H9 (cell line): ENCODE measurements around the gene GNL1. TPM values are rescaled to one million over a fixed set of nuclear protein-coding genes. Genes with fewer than 3 reads are reported as not detected.
A peak's percentile ranks its signal among the peaks of the same experiment; 100 is the strongest.

Experiments
- DNase-seq: peaks from one replicate; pipeline ENCODE4 v3.0.0-alpha.2; 2017
- H2AFZ ChIP-seq: one replicate; pipeline ENCODE4 v1.6.1; 2013; ENCODE audit warnings: mild to moderate bottlenecking, low read length, control low read depth, moderate library complexity
- H2AK5ac ChIP-seq: 2 replicates; pipeline ENCODE4 v1.6.1; 2013; ENCODE audit warnings: low read length, control low read depth, mixed read lengths; ENCODE audit not compliant: insufficient read length
- H2BK120ac ChIP-seq: one replicate; pipeline ENCODE4 v1.6.1; 2013; ENCODE audit warnings: low read depth, mild to moderate bottlenecking, low read length, control low read depth, inconsistent platforms; ENCODE audit not compliant: poor library complexity, severe bottlenecking
- H2BK12ac ChIP-seq: 2 replicates; pipeline ENCODE4 v1.6.1; 2013; ENCODE audit warnings: low read length, control low read depth, mixed read lengths, low read depth; ENCODE audit not compliant: insufficient read length
- H2BK15ac ChIP-seq: 2 replicates; pipeline ENCODE4 v1.6.1; 2013; ENCODE audit warnings: low read depth, low read length, control low read depth
- H2BK20ac ChIP-seq: one replicate; pipeline ENCODE4 v1.6.1; 2013; ENCODE audit warnings: low read depth, mild to moderate bottlenecking, low read length, control low read depth, inconsistent platforms; ENCODE audit not compliant: poor library complexity, severe bottlenecking
- H2BK5ac ChIP-seq: 2 replicates; pipeline ENCODE4 v1.6.1; 2013; ENCODE audit warnings: low read length, control low read depth, mixed read lengths; ENCODE audit not compliant: insufficient read length
- H3K14ac ChIP-seq: 2 replicates; pipeline ENCODE4 v1.6.1; 2013; ENCODE audit warnings: low read length, control low read depth; ENCODE audit not compliant: insufficient read depth
- H3K18ac ChIP-seq: 2 replicates; pipeline ENCODE4 v1.6.1; 2013; ENCODE audit warnings: low read depth, mild to moderate bottlenecking, mixed read lengths, low read length, control low read depth; ENCODE audit not compliant: insufficient read length
- H3K23ac ChIP-seq: 2 replicates; pipeline ENCODE4 v1.6.1; 2013; ENCODE audit warnings: low read length, control low read depth, mixed read lengths, low read depth; ENCODE audit not compliant: insufficient read length
- H3K23me2 ChIP-seq: 2 replicates; pipeline ENCODE4 v1.6.1; 2013; ENCODE audit warnings: low read depth, mild to moderate bottlenecking, mixed read lengths, low read length, control low read depth; ENCODE audit not compliant: insufficient read length, poor library complexity, severe bottlenecking
- H3K27ac ChIP-seq: 2 replicates; pipeline ENCODE4 v1.5.1; 2013; ENCODE audit warnings: low read length, control low read depth, mixed read lengths, low read depth; ENCODE audit not compliant: insufficient read length
- H3K27me3 ChIP-seq: 2 replicates; pipeline ENCODE4 v1.6.1; 2013; ENCODE audit warnings: low read length, control low read depth, inconsistent platforms; ENCODE audit not compliant: insufficient read depth
- H3K4ac ChIP-seq: 2 replicates; pipeline ENCODE4 v1.6.1; 2013; ENCODE audit warnings: low read depth, mild to moderate bottlenecking, control low read depth, inconsistent platforms, low read length, moderate library complexity
- H3K4me1 ChIP-seq: 2 replicates; pipeline ENCODE4 v1.6.1; 2013; ENCODE audit warnings: low read length, control low read depth, inconsistent platforms; ENCODE audit not compliant: insufficient read depth
- H3K4me2 ChIP-seq: 2 replicates; pipeline ENCODE4 v1.6.1; 2013; ENCODE audit warnings: low read length, control low read depth, mixed read lengths; ENCODE audit not compliant: insufficient read length, insufficient read depth
- H3K56ac ChIP-seq: 2 replicates; pipeline ENCODE4 v1.6.1; 2013; ENCODE audit warnings: low read depth, mild to moderate bottlenecking, mixed read lengths, low read length, control low read depth; ENCODE audit not compliant: insufficient read length
- H3K79me1 ChIP-seq: 2 replicates; pipeline ENCODE4 v1.6.1; 2013; ENCODE audit warnings: low read depth, mild to moderate bottlenecking, moderate library complexity, low read length, control low read depth, inconsistent platforms; ENCODE audit not compliant: insufficient read depth, poor library complexity, severe bottlenecking
- H3K79me2 ChIP-seq: 2 replicates; pipeline ENCODE4 v1.6.1; 2013; ENCODE audit warnings: low read length, control low read depth, inconsistent platforms; ENCODE audit not compliant: insufficient read depth
- H3K9ac ChIP-seq: 2 replicates; pipeline ENCODE4 v1.6.1; 2013; ENCODE audit warnings: low read length, control low read depth, mixed read lengths; ENCODE audit not compliant: insufficient read length; ENCODE audit errors: extremely low read depth
- H3K9me3 ChIP-seq: one replicate; pipeline ENCODE4 v1.6.1; 2013; ENCODE audit warnings: low read depth, low read length, inconsistent platforms; ENCODE audit not compliant: control insufficient read depth
- H3T11ph ChIP-seq: one replicate; pipeline ENCODE4 v1.6.1; 2013; ENCODE audit warnings: mild to moderate bottlenecking, low read length, control low read depth, inconsistent platforms
- H4K20me1 ChIP-seq: one replicate; pipeline ENCODE4 v1.6.1; 2013; ENCODE audit not compliant: control insufficient read depth, insufficient read length, insufficient read depth
- H4K5ac ChIP-seq: 2 replicates; pipeline ENCODE4 v1.6.1; 2013; ENCODE audit warnings: low read depth, mild to moderate bottlenecking, mixed read lengths, low read length, control low read depth; ENCODE audit not compliant: insufficient read length
- H4K8ac ChIP-seq: replicated peaks from 2 replicates; pipeline ENCODE4 v1.6.1; 2013; ENCODE audit warnings: low read length, control low read depth, mixed read lengths, low read depth; ENCODE audit not compliant: insufficient read length
- H4K91ac ChIP-seq: 2 replicates; pipeline ENCODE4 v1.6.1; 2013; ENCODE audit warnings: low read depth, mild to moderate bottlenecking, moderate library complexity, mixed read lengths, low read length, control low read depth; ENCODE audit not compliant: insufficient read length
- H3K27ac Mint-ChIP-seq, 3 experiments: 2 replicates in 2 of 3; 3 replicates in 1 of 3; pipeline ENCODE4 v1.8.0; 2020 to 2021; ENCODE audit warnings: mixed read lengths in 3 of 3, mild to moderate bottlenecking in 1 of 3, moderate library complexity in 1 of 3
- H3K27me3 Mint-ChIP-seq: 2 replicates; pipeline ENCODE4 v1.8.0; 2021; ENCODE audit warnings: low read depth, mild to moderate bottlenecking, moderate library complexity, mixed read lengths
- H3K36me3 Mint-ChIP-seq, 3 experiments: 2 replicates in 2 of 3; 3 replicates in 1 of 3; pipeline ENCODE4 v1.8.0; 2020 to 2021; ENCODE audit warnings: low read depth in 3 of 3, mixed read lengths in 3 of 3; ENCODE audit not compliant: insufficient read depth in 1 of 3
- H3K4me1 Mint-ChIP-seq, 2 experiments: 2 replicates each; pipeline ENCODE4 v1.8.0; 2020; ENCODE audit warnings: mixed read lengths in 2 of 2
- H3K4me3 Mint-ChIP-seq, 2 experiments: 2 replicates in 1 of 2; 3 replicates in 1 of 2; pipeline ENCODE4 v1.8.0; 2020 to 2021; ENCODE audit warnings: mild to moderate bottlenecking in 2 of 2, mixed read lengths in 2 of 2, moderate library complexity in 1 of 2
- H3K9me3 Mint-ChIP-seq, 2 experiments: 2 replicates in 1 of 2; 3 replicates in 1 of 2; pipeline ENCODE4 v1.8.0; 2020; ENCODE audit warnings: mild to moderate bottlenecking in 2 of 2, mixed read lengths in 2 of 2, moderate library complexity in 1 of 2
- WGBS: extraction: QIAGEN DNeasy Blood & Tissue Kit; methylation state at CpG from one replicate; pipeline ENCODE4 v1.1.7; 2013; ENCODE audit warnings: missing lambda C conversion rate, low lambda C conversion rate, mixed read lengths; ENCODE audit not compliant: insufficient read length; ENCODE audit errors: extremely low coverage; 5-methylcytosine and 5-hydroxymethylcytosine counted together
- total RNA-seq: library from RNA; stranded (reverse); gene quantifications from 2 replicates; pipeline ENCODE4 v1.2.1, GENCODE V29; 2021
- TF ChIP-seq, protein P1 (sequence below): fragments of 200-600 bp; sonication (generic); conservative IDR thresholded peaks from 3 replicates; pipeline ENCODE4 v1.8.0; 2021; ENCODE audit warnings: antibody characterized with exemption, mild to moderate bottlenecking

The GNL1 gene
- total RNA-seq, 1 experiment from 2014 or later, result 83.5 TPM

DNA sequence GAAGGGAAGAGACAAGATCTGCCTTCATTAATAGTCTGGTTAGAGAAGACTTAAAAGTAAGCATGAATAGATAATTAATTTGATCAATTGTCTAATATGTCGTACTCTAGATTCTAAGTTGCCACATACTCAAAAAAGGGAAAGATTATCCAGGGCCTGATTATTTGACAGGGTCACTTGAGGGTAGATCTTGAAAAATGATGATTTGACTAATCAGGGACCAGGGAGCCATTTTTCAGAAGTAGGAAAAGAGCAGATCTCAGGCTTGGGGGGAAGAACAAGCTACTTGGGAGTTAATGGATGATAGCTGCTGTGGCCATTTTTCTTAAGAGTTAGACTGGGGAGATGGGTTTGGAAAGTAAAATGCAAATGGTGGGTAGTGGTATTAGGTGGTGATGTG is 36.0 kb upstream of the GNL1 start:
- no peaks in the 10 kb centered on the region for H3K4me1 ChIP-seq
- H2AK5ac ChIP-seq, result no peak overlapping the region
- H3K56ac ChIP-seq, result no peak overlapping the region
- H3K23me2 ChIP-seq, result no peaks in the 10 kb centered on the region
- no peak overlapping the region for H4K91ac ChIP-seq
- H3K9me3 ChIP-seq, result no peaks in the 10 kb centered on the region
- no peak for DNase-seq
- H2BK120ac ChIP-seq, result no peak overlapping the region
- peaks cover 45 to 81% (median 64%) of the 10 kb centered on the region in 3 experiments; a peak in 6 of 7 replicates for H3K36me3 Mint-ChIP-seq
- no peak overlapping the region for H4K8ac ChIP-seq
- WGBS, result no CpG with 5 or more reads among the region's 1 CpG
- no peaks in the 10 kb centered on the region for H4K20me1 ChIP-seq
- H3K4me3 Mint-ChIP-seq, result no peak overlapping the region; a peak in 1 of 5 replicates
- no peak overlapping the region for H4K5ac ChIP-seq
- peaks cover 0 to 2% of the 10 kb centered on the region in 2 experiments; a peak in 1 of 4 replicates for H3K4me1 Mint-ChIP-seq
- H2BK12ac ChIP-seq, result no peak overlapping the region
- no peaks in the 10 kb centered on the region for H3K9me3 Mint-ChIP-seq
- H3K18ac ChIP-seq, result no peak overlapping the region
- no peak overlapping the region for H3T11ph ChIP-seq
- no peaks in the 10 kb centered on the region for H3K27me3 ChIP-seq
- no peaks in the 10 kb centered on the region for H3K27me3 Mint-ChIP-seq
- H2BK20ac ChIP-seq, result no peak overlapping the region
- H3K27ac Mint-ChIP-seq, result peak overlapping the region in 1 of 3 experiments; percentile 7; a peak in 2 of 7 replicates
- H3K79me2 ChIP-seq, result no peaks in the 10 kb centered on the region; the same call in 1 of the 2 replicates
- H3K79me1 ChIP-seq, result peaks cover 5% of the 10 kb centered on the region
- no peak overlapping the region for H3K14ac ChIP-seq
- H2BK5ac ChIP-seq, result no peak overlapping the region
- H3K9ac ChIP-seq, result no peak overlapping the region
- H3K4ac ChIP-seq, result no peak overlapping the region
- H3K4me2 ChIP-seq, result no peak overlapping the region
- TF ChIP-seq, protein P1, sequence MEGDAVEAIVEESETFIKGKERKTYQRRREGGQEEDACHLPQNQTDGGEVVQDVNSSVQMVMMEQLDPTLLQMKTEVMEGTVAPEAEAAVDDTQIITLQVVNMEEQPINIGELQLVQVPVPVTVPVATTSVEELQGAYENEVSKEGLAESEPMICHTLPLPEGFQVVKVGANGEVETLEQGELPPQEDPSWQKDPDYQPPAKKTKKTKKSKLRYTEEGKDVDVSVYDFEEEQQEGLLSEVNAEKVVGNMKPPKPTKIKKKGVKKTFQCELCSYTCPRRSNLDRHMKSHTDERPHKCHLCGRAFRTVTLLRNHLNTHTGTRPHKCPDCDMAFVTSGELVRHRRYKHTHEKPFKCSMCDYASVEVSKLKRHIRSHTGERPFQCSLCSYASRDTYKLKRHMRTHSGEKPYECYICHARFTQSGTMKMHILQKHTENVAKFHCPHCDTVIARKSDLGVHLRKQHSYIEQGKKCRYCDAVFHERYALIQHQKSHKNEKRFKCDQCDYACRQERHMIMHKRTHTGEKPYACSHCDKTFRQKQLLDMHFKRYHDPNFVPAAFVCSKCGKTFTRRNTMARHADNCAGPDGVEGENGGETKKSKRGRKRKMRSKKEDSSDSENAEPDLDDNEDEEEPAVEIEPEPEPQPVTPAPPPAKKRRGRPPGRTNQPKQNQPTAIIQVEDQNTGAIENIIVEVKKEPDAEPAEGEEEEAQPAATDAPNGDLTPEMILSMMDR, result no peak
- H3K27ac ChIP-seq, result no peak overlapping the region
- H3K23ac ChIP-seq, result no peak overlapping the region
- H2BK15ac ChIP-seq, result no peak overlapping the region
- no peak overlapping the region for H2AFZ ChIP-seq
